ENCODE data around the gene ZMYND15.

DNA sequence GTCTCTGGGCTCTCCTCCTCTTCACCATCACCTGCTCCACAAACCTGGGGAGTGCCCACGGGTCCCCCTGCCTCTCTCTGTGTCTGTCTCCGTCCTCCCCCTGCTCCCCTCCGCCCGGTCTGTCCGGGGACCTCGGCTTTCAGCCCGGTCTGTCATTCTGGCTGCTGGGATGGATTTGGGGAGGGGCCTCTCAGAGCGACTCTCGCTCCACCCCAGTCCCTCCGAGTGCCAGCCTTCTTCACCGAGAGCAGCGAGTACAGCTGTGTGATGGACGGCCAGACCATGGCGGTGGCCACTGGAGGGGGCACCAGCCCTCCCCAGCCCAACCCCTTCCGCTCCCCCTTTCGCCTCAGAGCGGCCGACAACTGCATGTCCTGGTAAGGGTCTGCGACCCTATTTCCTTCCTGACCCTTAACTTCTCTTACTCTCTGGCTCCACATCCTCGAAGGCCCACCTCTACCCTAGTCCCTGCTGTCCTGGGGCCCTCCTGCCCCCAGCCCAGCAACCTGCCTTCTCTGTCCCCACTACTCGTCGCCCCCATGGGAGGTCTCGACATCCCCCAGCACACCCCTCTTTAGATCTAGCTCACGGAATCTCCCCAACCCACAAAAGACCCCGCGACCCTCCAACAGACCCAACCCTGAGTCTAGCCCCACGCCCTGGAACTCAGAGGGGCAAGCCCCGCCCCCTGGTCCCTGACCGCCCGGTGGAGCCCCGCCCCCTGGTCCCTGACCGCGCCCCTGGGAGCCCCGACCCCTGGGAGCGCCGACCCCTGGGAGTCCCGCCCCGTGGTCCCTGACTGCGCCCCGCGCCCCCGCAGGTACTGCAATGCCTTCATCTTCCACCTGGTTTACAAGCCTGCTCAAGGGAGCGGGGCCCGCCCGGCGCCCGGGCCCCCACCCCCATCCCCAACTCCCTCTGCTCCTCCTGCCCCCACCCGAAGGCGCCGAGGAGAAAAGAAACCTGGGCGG, 5.7 kb downstream of the ZMYND15 start:
- TF ChIP-seq EZH2 (IDR thresholded peaks at IDR 0.05; ENCODE audit: insufficient read depth, poor library complexity, severe bottlenecking) (no peak), EZH2phosphoT487 (IDR thresholded peaks at IDR 0.05; ENCODE audit: insufficient read depth, low read depth) (no peak)

All from GM23248 (cell line).